A673 (cell line): ENCODE measurements around the gene ANKRD53.
"Not testable (repeated sequence)": the region's sequence is repeated elsewhere in the genome, so short reads cannot be mapped to it uniquely, and the experiment has no call there.

Source experiments
- CTCF ChIP-seq: fragments of 300-800, 200-600 bp; sonication (generic); conservative IDR thresholded peaks from 2 replicates; pipeline ENCODE4 v1.5.1; 2017; ENCODE audit warnings: low read depth, mild to moderate bottlenecking, antibody characterized with exemption, low read length, moderate library complexity, mixed read lengths
- EZH2 ChIP-seq: fragments of 200-600 bp; sonication (generic); IDR thresholded peaks from 2 replicates; pipeline ENCODE4 v1.6.1; 2017; ENCODE audit warnings: borderline replicate concordance, low read depth, mild to moderate bottlenecking, mixed read lengths, antibody characterized with exemption, low read length; ENCODE audit not compliant: poor library complexity, severe bottlenecking

- TF ChIP-seq CTCF, EZH2: not testable (repeated sequence)
These were observed 33.4 kb downstream of the ANKRD53 start for GRCh38 chr2:71011786-71012185.
